Pancreas (tissue), 10 donors: ENCODE measurements around the gene COL2A1. TPM values are rescaled to one million over a fixed set of nuclear protein-coding genes. Genes with fewer than 3 reads are reported as not detected.
A peak's percentile ranks its signal among the peaks of the same experiment; 100 is the strongest.

ENCODE experiments used
- ATAC-seq, 4 donors: fragments of 200-7000 bp; cut with Tn5 transposase; one replicate each; pipeline versions ENCODE4 v1.8.0 to v1.9.1; 2020; ENCODE audit warnings: mild to moderate bottlenecking in 4 of 4, moderate library complexity in 4 of 4
- DNase-seq, 6 donors: peaks; one replicate each; pipeline ENCODE4 v3.0.0-alpha.2; 2020
- FAIRE-seq: peaks from 2 replicates; lab custom pipeline; 2012; peaks lifted over from hg19 to GRCh38; lab: Jason Lieb, UNC
- H3K27ac ChIP-seq, 4 donors: fragments of 200-600 bp; sonication (generic); 1 replicate in 3 of 4; 2 replicates in 1 of 4; pipeline versions ENCODE4 v1.5.0 to v1.8.0; 2020
- H3K27me3 ChIP-seq, 4 donors: fragments of 200-600 bp; one replicate each; pipeline ENCODE4 v1.8.0; 2021
- H3K36me3 ChIP-seq, 3 donors: fragments of 200-600 bp; sonication (generic) in 1 of 3; one replicate each; pipeline versions ENCODE4 v1.5.0 to v1.8.0; 2020 to 2021
- H3K4me1 ChIP-seq, 3 donors: fragments of 200-600 bp; one replicate each; pipeline ENCODE4 v1.8.0; 2021
- H3K4me3 ChIP-seq, 4 donors: fragments of 200-600 bp; sonication (generic) in 2 of 4; one replicate each; pipeline versions ENCODE4 v1.5.0 to v1.8.0; 2020 to 2021
- H3K9me3 ChIP-seq, 4 donors: fragments of 200-600 bp; one replicate each; pipeline ENCODE4 v1.8.0; 2021
- CTCF ChIP-seq, 4 donors: fragments of 200-600 bp; sonication (generic) in 3 of 4; IDR thresholded peaks; one replicate each; pipeline versions ENCODE4 v1.5.0 to v1.8.0; 2021; ENCODE audit warnings: antibody characterized with exemption in 4 of 4
- WGBS, 2 donors: extraction: QIAGEN DNeasy Blood & Tissue Kit; methylation state at CpG; one replicate each; pipeline ENCODE4 v1.1.7; 2013; 5-methylcytosine and 5-hydroxymethylcytosine counted together
- intact Hi-C, 3 donors: fragments of 100-400 bp; cut with DNase I; formaldehyde crosslinking; loops; one replicate each; pipeline versions ENCODE4 v1.11.1 to v1.14.2; 2022
- polyA plus RNA-seq, 2 donors: library from polyadenylated mRNA; stranded (reverse); fragments of 200-250 nt; gene quantifications; one replicate each; pipeline ENCODE4 v1.2.3, GENCODE V29; 2013
- total RNA-seq, 6 donors: library from RNA; stranded (reverse); fragmentation: NEBNext Ultra II Directional in 4 of 6; extraction: Animal tissue kit (Norgen Biotek cat#: 25700) in 4 of 6; gene quantifications; one replicate each; pipeline versions ENCODE4 v1.2.1 to v1.2.4, GENCODE V29; 2021 to 2023
- donor health status: healthy with polysubstance abuse.
- donor health status: DM: no; HTN: no; CAD: no; lungs with moderate emphysema.
- donor health status: DM: no; HTN: no; CAD: no.
- donor health status: control.
- donor health status: control.
- donor health status: Bipolar disorder and iron deficiency.
- donor health status: DM: yes; HTN: yes; CAD: no.
- donor health status: DM: no; HTN: no; CAD: no.
- donor health status: DM: no; HTN: no; CAD: no.
- donor health status: DM: yes; HTN: yes; CAD: no.

Gene COL2A1
- total and polyA plus RNA-seq, 8 donors, result 0.04 to 0.12 (median 0.06) TPM; not detected in 5

GRCh38 chr12:47941871-47942613 lies 62.2 kb downstream of the COL2A1 start:
- FAIRE-seq (no peak), DNase-seq (peak in 4 of 6 donors; percentile 45 to 79 (median 52)), ATAC-seq (peak; percentile 70 to 82 (median 70))
- H3K27ac ChIP-seq, result no peak overlapping the region
- H3K4me3 ChIP-seq, result no peak overlapping the region
- H3K27me3 ChIP-seq, result peaks cover 0 to 4% (median 0%) of the 10 kb centered on the region in 4 donors
- peaks cover 0 to 4% (median 0%) of the 10 kb centered on the region in 3 donors for H3K4me1 ChIP-seq
- 25 to 26% methylated on average over 40 of the region's 40 CpGs for WGBS, 2 donors
- intact Hi-C loops, result no loop called here
- no peaks in the 10 kb centered on the region for H3K9me3 ChIP-seq
- TF ChIP-seq CTCF (IDR thresholded peaks at IDR 0.05), result no peak
- no peaks in the 10 kb centered on the region for H3K36me3 ChIP-seq

DNA sequence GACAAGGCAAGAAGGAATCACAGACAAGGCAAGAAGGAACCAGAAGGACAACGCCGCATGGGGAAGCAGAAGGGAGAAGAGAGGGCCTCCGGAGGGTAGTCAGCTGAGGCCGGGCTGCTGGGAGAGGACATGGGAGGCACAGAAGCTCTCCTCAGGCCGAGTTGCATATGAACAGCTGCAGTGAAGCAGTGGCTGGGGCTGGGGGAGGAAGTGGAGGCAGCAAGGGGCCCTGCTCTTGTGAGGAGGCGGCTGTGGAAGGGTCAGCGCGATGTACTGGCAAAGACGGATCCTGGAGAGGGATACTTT lies 62.8 kb downstream of the COL2A1 start:
- no peak for FAIRE-seq
- no peak for DNase-seq
- WGBS, 2 donors, result 88 to 93% methylated on average over 9 of the region's 9 CpGs
- no peak for ATAC-seq
- no peak overlapping the region for H3K27ac ChIP-seq
- intact Hi-C loops, result no loop called here
- H3K4me3 ChIP-seq, result no peak overlapping the region
- H3K27me3 ChIP-seq, result peaks cover 0 to 4% (median 0%) of the 10 kb centered on the region in 4 donors
- peaks cover 0 to 4% (median 0%) of the 10 kb centered on the region in 3 donors for H3K4me1 ChIP-seq
- H3K36me3 ChIP-seq, result no peaks in the 10 kb centered on the region
- no peaks in the 10 kb centered on the region for H3K9me3 ChIP-seq
- TF ChIP-seq CTCF (IDR thresholded peaks at IDR 0.05), result no peak

GRCh38 chr12:47940773-47941474 lies 63.4 kb downstream of the COL2A1 start:
- no peak for ATAC-seq

DNA sequence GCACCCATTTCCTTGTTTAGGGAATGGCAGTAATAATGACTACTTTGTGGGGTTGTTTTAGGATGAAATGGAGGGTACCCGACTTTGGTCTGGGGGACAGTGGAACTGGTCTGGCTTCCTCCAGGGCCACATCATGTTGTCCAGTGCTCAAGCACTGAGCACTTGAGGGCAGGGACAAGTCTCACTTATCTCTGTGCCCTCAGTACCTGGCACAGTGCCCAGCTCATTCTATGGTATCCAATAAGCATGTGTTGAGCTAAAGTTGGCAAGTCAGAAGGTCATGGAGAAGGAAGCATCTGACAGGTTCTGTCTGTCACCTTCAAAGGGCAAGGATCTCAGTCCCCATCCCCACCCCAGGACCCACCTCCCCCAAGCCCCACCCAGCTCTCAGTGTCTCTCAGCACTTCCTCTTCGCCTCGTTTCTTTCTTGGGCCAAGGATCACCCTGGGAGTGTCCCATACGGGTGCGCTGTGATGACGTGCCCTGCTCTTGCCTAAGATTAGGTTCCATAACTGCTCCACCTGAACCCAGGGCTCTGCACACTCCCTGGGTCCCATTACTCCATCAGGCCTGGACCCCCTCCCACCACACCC lies 65.2 kb downstream of the COL2A1 start:
- Histone ChIP-seq H3K4me1 (peaks cover 0 to 4% (median 0%) of the 10 kb centered on the region in 3 donors), H3K9me3 (no peaks in the 10 kb centered on the region), H3K4me3 (no peak overlapping the region), H3K36me3 (no peaks in the 10 kb centered on the region), H3K27me3 (peaks cover 0 to 4% (median 0%) of the 10 kb centered on the region in 4 donors), H3K27ac (no peak overlapping the region)
- DNase-seq (no peak), ATAC-seq (no peak), FAIRE-seq (no peak)
- no peak for TF ChIP-seq CTCF (IDR thresholded peaks at IDR 0.05)
- WGBS, 2 donors, result 79 to 81% methylated on average over 6 of the region's 6 CpGs
- intact Hi-C loops, result no loop called here

More at GRCh38 chr12:47940773-47941474, 63.4 kb downstream of the COL2A1 start:
- WGBS, 2 donors, result 88 to 96% methylated on average over 10 of the region's 10 CpGs
- H3K4me3 ChIP-seq, result no peak overlapping the region
- DNase-seq (no peak), FAIRE-seq (no peak)
- no peak overlapping the region for H3K27ac ChIP-seq
- no peaks in the 10 kb centered on the region for H3K36me3 ChIP-seq
- no peak for TF ChIP-seq CTCF (IDR thresholded peaks at IDR 0.05)
- H3K4me1 ChIP-seq, result peaks cover 0 to 4% (median 0%) of the 10 kb centered on the region in 3 donors
- H3K27me3 ChIP-seq, result peaks cover 0 to 4% (median 0%) of the 10 kb centered on the region in 4 donors
- intact Hi-C loops, result no loop called here
- H3K9me3 ChIP-seq, result no peaks in the 10 kb centered on the region
